ENCODE data around the gene STT3B.

The STT3B gene

DNA sequence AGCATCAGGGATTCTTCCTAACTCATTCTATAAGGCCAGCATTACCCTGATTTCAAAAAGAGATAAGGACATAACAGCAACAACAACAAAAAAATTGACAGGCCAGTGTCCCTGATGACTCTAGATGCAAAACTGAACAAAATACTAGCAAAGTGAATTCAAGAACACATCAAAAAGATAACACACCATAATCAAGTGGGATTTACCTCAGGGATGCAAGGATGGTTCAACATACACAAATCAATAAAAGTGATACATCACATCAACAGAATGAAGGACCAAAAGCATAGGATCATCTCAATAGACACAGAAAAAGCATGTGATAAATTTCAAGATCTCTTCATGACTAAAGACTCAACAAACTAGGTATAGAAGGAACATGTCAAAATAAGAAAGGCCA lies 119.6 kb downstream of the STT3B start:
- DNase-seq (ENCODE audit: low spot score): no peak

DNA sequence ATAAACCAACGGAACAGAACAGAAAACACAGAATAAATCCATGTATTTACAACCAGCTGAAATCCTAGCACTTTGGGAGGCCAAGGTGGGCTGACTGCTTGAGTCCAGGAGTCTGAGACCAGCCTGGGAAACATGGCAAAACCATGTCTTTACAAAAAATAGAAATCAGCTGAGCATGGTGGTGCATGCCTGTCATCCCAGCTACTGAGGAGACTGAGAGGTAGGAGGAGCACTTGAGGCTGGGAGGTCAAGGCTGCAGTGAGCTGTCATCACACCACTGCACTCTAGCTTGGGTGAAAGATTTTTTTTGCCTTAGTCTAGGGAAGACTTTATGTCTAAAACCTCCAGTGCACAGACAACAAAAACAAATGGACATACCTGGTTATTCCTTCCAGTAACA lies 120.7 kb downstream of the STT3B start:
- DNase-seq (ENCODE audit: low spot score): no peak

DNA sequence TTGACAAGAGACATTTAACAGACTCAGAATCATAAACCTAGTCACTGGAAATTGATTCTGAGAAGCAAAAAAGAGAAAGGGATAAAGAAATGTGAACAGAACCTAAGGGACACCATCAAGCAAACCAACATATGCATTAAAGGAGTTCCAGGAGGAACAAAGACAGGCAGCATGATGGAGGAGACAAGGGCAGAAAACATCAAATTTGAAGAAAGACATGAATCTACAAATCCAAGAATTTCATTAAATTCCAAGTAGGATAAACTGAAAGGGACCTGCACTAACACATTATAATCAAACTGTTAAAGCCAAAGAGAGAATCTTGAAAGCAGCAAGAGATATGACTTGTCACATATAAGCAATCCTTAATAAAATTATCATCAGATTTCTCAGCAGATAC lies 122.3 kb downstream of the STT3B start:
- DNase-seq (ENCODE audit: low spot score): no peak

DNA sequence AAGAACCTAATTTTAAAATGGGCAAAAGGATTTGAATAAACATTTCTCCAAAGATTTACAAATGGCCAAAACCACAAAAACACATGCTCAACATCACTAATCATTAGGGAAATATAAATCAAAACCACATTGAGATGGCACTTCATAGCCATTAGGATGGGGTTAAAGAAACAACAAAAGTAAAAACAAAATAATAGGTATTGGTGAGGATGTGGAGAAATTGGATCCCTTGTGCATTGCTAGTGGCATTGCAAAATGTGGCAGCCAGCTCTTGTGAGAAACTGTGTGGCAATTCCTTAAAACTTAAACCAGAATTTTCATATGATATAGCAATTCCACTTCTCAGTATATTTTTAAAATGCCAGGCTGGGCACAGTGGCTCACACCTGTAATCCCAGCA lies 126.5 kb downstream of the STT3B start:
- DNase-seq (ENCODE audit: low spot score): no peak

DNA sequence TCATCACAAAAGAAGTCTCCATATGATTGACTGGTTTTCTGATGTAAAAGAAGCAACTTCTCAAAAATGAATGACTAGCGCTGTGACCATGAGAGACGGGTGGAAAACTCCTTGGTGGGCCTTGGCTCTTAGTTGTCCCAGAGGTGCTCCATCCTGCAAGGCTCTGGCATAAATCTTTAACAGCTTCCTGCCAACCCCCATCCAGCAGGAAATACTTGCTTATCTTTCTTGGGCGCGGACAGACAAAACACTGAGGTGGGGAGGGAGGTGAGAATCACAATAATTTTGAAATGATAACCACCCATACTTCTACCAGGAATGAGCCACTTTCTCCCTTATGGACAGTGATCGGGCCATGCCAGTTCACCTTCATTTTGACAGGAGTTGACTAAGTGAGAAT lies 128.6 kb downstream of the STT3B start:
- no peak for DNase-seq (ENCODE audit: low spot score)

DNA sequence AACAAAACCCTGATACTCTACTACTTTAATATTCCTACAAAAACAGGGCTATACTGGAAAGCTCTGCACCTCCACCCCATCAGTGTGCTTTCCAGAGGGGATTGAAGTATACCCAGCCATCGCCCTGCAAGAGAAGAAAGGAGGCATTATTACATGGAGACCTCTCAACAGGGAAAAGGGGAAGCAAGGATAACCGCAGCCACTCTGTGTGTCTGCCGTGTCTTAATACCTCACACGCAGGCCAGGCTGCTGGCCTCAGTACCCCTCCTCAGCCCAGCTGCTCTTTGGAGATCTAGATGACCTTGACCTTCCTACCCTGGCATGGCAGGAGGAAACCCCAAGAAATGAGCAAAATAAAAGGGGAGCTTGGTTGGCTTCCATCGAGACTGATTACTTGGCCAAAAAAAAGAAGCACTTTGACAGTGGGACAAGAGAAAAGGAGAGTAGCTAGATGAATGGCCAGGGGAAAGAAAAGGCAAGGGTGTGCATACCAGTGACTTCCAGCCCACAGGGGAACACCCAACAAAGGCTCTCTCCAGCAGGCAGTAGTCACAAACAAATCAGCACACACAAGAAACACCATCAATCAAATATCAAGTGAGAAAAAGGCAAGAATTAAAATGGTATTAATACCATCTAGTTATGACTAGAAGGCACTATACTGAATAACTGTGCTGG lies 129.4 kb downstream of the STT3B start:
- peak; percentile 5 for DNase-seq (ENCODE audit: low spot score)

DNA sequence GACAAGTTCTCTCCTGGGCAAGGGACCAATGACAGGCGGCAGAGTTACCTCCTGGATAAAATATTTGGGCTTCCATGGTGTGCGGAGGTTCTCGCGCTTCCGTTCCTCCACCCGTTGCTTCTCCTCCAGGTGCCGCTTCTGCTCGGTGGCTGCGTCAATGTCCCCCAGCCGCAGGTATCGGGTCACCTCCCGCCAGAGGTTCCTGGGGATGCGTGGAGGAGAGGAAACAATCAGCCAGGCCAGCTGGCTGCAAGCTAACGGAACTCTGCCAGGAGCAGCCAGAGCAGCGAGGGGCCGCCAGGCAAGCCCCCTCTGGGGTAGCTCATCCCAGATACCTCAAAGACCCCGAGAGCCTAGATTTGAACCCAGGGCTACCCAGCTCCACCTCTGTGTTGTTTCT lies 131.3 kb downstream of the STT3B start:
- no peak for DNase-seq (ENCODE audit: low spot score)

DNA sequence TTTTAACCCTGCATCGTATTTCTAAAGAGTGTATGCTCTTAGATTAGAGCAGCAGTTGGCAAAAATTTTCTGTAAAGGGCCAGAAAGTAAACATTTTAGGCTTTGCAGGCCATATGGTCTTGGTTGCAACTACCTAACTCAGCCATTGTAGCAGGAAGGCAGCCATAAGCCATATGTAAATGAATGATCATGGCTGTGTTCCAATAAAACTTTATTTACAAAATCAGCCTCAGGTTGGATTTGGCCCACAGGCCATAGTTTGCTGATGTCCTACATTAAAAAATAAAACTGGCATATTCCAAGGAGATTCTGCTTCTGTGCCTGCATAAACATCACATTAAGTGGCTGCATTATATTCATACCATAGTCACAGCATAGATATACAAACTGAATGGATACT lies 134.9 kb downstream of the STT3B start:
- DNase-seq (ENCODE audit: low spot score): no peak

DNA sequence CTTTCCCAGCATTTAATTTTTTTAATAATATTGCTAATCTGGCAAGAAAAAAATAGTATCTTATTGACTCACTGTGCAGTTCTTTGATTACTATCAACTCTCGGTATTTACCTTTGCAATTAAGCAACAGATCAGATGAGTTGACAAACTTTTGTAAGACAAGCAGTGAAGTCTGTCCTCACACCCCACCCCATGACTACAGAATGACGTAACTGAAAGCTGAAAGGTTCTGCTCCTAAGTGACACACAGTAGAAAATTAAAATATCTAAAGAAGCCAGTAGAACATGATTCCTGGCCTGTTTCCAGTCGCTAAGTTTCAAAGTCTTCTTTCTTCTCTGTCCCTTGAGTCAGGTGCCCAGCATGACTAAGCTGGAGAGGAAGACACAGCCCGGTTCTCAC lies 135.5 kb downstream of the STT3B start:
- no peak for DNase-seq (ENCODE audit: low spot score)

DNA sequence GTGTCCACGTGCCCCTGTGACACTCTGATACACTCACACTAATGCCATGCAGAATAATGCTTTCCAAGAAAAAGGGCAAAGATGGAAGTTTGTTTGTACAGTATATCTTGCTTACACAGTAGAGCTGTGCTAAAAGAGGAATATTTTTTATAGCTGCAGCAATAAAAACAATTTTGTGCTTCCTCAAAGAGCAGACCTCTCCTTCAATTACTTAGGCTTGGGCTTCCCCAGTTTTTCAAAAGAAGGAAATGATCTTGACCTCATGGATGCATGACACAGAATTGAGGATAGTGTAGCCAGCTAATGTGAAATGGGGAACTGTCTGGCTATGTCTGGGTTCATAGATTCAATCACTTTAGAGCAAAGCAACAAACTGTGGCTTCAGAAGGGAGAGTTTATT lies 137.4 kb downstream of the STT3B start:
- DNase-seq (ENCODE audit: low spot score): no peak

DNA sequence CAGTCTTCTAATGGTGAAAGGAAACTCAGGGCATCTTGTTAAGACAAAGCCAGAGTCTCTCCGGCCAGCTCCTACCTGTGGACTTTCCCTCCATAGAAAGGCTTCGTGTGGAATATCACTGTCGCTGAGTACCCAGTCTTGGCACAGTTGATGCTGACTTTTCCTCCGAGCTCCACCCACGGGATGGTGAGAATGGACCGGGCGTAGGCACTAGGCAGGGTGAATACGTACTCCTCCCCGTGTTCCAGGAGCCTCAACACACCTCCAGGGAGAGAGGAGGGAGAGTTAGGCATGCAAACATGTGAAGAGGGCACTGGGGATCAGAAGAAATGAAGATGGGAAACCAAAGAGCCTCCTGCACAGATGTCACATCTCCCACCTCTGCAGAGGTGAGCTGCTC lies 138.0 kb downstream of the STT3B start:
- DNase-seq (ENCODE audit: low spot score): no peak

DNA sequence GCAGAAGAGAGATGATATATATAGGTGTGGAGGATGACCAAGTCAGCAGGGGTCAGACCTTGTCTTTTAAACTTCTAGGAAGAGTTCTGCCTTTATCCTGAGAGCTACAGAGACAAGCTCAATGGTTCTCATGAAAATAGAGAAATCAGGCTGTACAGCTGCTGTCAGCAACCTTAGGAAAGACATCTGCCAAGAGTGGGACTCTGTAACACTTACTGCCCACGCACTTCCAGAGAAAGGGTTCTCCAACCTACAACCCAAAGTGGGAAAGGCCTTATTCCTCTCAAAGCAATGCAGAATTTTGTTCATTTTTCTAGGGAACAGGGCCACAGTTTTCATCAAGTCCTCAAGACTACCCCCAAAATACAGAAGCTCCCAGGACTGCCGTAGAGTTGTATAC lies 138.7 kb downstream of the STT3B start:
- no peak for DNase-seq (ENCODE audit: low spot score)

DNA sequence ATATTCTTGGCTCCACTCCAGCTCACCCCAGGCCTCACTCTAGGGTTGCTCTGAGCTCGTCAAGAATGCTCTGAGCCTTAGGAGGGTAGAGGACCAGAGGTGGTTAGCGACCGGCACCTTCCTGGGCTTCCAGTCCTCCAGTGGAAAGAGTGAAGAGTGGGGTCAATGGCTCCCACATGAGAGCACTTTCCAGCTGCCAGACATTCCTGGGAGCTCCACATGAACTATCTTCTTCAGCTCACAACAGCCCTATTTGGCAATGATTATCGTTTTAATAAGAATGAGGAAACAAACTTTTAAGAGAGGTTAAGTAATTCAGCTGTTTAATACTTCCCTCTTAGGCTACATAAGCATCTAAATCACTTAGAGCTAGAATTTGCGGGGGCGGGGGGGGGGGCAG lies 139.3 kb downstream of the STT3B start:
- DNase-seq (ENCODE audit: low spot score): peak; percentile 8

DNA sequence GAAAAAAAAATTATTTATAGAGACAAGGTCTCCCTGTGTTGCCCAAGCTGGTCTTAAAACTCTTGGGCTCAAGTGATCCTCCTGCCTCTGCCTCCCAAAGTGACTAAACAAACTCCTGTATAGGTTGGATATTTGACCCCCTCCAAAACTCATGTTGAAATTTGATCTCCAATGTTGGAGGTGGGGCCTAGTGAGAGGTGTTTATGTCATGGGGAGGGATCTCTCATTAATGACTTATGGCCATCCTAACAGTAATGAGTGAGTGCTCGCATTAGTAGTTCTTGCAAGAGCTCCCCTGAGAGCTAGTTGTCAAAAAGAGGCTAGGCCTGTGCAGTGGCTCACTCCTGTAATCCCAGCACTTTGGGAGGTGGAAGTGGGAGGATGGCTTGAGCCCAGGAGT lies 141.2 kb downstream of the STT3B start:
- no peak for DNase-seq (ENCODE audit: low spot score)

DNA sequence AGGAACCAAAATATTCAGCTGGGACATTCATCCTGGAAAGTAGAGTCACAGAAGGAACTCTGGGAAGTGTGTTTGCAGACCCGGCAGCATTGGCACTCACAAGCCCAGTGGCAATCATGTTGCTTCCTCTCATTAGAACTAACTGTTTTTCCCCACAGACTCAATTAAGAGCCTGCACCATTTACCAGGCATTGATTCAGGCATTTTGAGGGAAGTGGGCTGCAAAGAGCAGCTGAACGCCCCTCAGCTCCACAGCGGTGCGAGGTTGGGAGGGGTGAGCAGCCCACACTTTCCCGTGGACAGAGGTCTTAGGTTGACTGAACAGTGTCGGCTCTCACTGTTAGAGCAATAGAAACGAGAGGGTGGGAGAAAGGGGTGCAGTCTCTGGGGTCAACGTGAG lies 143.8 kb downstream of the STT3B start:
- no peak for DNase-seq (ENCODE audit: low spot score)

DNA sequence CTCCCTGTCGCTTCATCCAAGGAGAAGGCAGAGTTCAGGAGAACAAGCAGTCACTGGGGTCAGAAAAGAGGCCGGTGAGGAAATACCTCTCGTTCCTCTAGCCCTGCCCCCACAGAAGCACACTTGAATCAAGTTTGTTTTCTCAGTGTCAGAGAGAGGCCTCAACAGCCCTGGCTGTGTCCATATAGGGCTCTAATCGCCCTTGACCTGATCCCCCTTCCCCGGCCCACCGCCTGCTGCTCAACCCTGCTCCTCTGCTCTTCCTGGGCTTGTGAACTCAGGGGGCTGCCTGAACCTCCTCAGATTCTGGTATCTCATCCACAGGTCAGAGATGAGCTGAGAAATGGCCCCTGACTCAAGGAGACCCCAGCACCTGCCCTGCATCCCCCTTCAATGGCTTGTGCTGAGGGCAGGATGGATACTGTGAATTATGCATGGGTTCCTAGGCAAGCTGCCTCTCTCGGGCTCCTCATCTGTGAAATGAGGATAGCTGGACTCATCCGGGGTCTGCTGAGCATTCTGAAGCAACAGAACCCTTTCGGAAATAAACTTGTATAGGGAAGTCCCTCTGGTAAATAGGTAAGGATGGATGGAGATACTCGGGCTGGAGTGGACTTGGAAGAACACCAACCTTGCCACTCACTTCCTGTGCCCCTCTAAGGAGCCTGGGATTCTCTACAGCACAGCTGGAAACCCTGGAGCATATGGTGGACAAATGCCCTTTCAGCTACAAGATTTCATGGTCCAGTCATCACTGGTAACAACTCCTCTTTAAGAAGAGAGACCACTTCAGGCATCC lies 147.5 kb downstream of the STT3B start:
- DNase-seq (ENCODE audit: low spot score): no peak

All from D341Med (cell line).